Testis (tissue), 3 donors: ENCODE results near the gene CDKN1C. TPM values are rescaled to one million over a fixed set of nuclear protein-coding genes. Genes with fewer than 3 reads are reported as not detected.

ENCODE experiments used
- DNase-seq: peaks from one replicate; pipeline ENCODE4 v3.0.0-alpha.2; 2019
- H3K27ac ChIP-seq, 2 donors: fragments of 200-600 bp; sonication (generic); one replicate each; pipeline ENCODE4 v1.5.1; 2019
- H3K27me3 ChIP-seq: fragments of 200-600 bp; sonication (generic); one replicate; pipeline ENCODE4 v1.5.1; 2019
- H3K36me3 ChIP-seq: fragments of 200-600 bp; sonication (generic); one replicate; pipeline ENCODE4 v1.5.1; 2017; ENCODE audit warnings: low read depth; ENCODE audit errors: missing control alignments
- H3K4me1 ChIP-seq: fragments of 200-600 bp; sonication (generic); one replicate; pipeline ENCODE4 v1.5.1; 2019
- H3K4me3 ChIP-seq, 2 donors: fragments of 200-600 bp; sonication (generic); one replicate each; pipeline ENCODE4 v1.5.1; 2017 to 2019
- H3K9me3 ChIP-seq: fragments of 200-600 bp; sonication (generic); one replicate; pipeline ENCODE4 v1.5.1; 2017
- CTCF ChIP-seq, 3 experiments: fragments of 450-650 bp in 2 of 3; fragments of 200-600 bp in 1 of 3; sonication (generic) in 1 of 3; IDR thresholded peaks; one replicate each; pipeline ENCODE4 v1.5.1; 2016 to 2019; ENCODE audit warnings: antibody characterized with exemption in 3 of 3, mild to moderate bottlenecking in 2 of 3, moderate library complexity in 1 of 3
- POLR2A ChIP-seq: fragments of 450-650 bp; IDR thresholded peaks from one replicate; pipeline ENCODE4 v1.6.1; 2017; ENCODE audit warnings: antibody characterized with exemption, mild to moderate bottlenecking, moderate library complexity
- WGBS, 2 donors: methylation state at CpG; one replicate each; pipeline ENCODE4 v1.1.5; 2018; 5-methylcytosine and 5-hydroxymethylcytosine counted together
- intact Hi-C: fragments of 100-400 bp; cut with DNase I; formaldehyde crosslinking; loops from one replicate; pipeline ENCODE4 v1.15.1; 2023; ENCODE audit warnings: low total_unique reads
- polyA plus RNA-seq: library from polyadenylated mRNA; stranded (reverse); fragments of 350-450 nt; fragmentation: Illumina TruSeq; extraction: RNeasy Lipid Tissue Mini Kit (QIAGEN cat#74804); gene quantifications from one replicate; pipeline ENCODE4 v1.2.3, GENCODE V29; 2014; ENCODE audit warnings: low read depth, low replicate concordance; ENCODE audit not compliant: insufficient read depth
- total RNA-seq, 2 donors: library from RNA; depleted of rRNA; stranded (reverse); fragments of >200 nt; gene quantifications; one replicate each; pipeline ENCODE4 v1.2.3, GENCODE V29; 2016

CDKN1C gene
- total and polyA plus RNA-seq, 3 donors from 2014 or later = 15.2 to 34.9 (median 24.3) TPM

DNA sequence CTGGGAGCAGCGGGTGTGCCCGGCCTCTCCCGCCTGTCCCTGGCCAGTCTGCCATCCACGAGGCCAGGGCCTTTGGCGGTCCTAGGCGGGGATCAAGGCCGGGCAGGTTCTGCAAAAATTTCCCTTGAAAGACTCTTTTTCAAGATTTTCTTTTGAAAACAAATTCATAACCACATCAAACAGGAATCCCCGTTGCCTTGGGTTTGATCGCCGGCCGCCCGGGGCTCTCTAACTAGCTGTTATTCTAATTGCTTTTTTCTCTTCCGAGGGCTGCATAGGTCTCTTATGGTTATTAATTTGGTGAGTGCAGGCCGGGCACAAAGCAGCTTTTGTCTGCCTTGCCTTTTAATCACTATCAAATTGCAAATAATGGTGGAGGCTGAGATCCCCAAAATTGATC, 42.0 kb downstream of the CDKN1C start:
- no peaks in the 10 kb centered on the region for H3K27me3 ChIP-seq
- 92% methylated on average over 14 of the region's 14 CpGs for WGBS, 2 donors
- no peaks in the 10 kb centered on the region for H3K36me3 ChIP-seq
- no peak for DNase-seq
- H3K9me3 ChIP-seq = no peaks in the 10 kb centered on the region
- H3K4me3 ChIP-seq = no peak overlapping the region
- intact Hi-C loops = no loop called here
- no peak overlapping the region for H3K27ac ChIP-seq
- TF ChIP-seq CTCF (IDR thresholded peaks at IDR 0.05) (no peak), POLR2A (no peak)
- H3K4me1 ChIP-seq = no peaks in the 10 kb centered on the region

DNA sequence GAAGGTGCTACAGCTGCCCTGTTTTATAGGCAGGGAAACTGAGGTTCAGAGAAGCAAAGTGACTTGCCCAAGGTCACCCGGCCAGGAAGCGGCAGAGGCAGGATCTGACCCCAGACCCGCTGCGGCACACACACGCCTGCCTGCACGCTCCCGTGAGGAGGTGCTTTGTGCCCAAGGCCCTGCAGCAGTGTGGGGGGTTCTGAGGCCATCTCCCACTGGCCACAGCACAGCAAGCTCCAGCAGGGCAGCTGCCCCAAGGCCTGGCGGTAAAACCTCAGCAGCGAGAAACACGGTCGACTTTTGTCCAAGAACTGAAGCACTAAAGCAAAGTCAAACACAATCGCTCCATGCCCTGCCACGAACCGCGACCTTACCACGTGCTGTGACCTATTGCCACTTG, 42.7 kb downstream of the CDKN1C start:
- Histone ChIP-seq H3K4me1 (no peaks in the 10 kb centered on the region), H3K36me3 (no peaks in the 10 kb centered on the region), H3K27ac (no peak overlapping the region), H3K9me3 (no peaks in the 10 kb centered on the region), H3K27me3 (no peaks in the 10 kb centered on the region), H3K4me3 (no peak overlapping the region)
- TF ChIP-seq CTCF (IDR thresholded peaks at IDR 0.05) (no peak), POLR2A (no peak)
- intact Hi-C loops = no loop called here
- DNase-seq = no peak
- WGBS, 2 donors = 94 to 96% methylated on average over 16 of the region's 16 CpGs

DNA sequence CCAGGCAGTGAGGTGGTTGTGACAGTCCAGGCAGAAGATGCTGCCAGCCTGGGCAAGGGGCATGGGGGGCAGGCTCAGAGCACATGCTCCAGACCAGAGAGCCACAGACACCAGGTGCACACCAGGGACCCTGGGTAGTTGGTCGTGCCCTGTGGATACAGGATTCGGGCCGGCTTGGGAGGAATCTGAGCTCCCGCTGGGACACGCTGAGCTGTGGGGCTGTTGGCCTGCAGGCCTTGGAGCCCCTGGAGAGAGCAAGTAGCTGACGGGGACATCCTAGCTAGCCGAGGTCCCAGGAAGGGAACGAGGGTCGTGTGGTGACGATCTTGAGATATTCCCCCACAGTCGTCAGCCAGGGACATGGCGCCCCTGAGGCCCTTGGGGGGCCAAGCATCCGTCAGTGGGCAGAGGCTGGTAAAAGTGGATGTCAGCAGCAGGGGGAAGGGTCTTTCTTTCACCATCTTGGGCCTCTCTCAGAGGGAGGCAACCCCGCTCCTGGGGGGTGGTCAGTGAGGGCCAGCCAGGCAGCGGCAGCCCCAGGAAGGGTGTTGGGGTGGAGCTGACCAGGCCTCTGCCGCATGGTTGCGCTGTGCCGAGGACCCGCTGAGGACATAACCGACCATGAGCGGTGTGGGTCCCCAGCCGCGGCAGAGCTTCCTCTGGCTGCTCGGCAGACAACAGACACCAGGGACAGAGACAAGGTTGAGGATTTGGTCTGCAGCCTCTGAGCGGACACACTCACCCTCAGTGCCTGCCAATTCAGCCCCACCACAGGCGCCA, 44.0 kb downstream of the CDKN1C start:
- Histone ChIP-seq H3K36me3 (no peaks in the 10 kb centered on the region), H3K4me3 (no peak overlapping the region), H3K9me3 (no peaks in the 10 kb centered on the region), H3K27me3 (no peaks in the 10 kb centered on the region), H3K27ac (no peak overlapping the region), H3K4me1 (peaks cover 3% of the 10 kb centered on the region)
- intact Hi-C loops = no loop called here
- no peak for DNase-seq
- TF ChIP-seq CTCF (IDR thresholded peaks at IDR 0.05) (no peak), POLR2A (no peak)
- WGBS, 2 donors = 91 to 94% methylated on average over 11 to 26 of the region's 26 CpGs

- 85 to 88% methylated on average over 20 to 23 of the region's 23 CpGs for WGBS, 2 donors
- no peak overlapping the region for H3K4me3 ChIP-seq
- no peak overlapping the region for H3K27ac ChIP-seq
- no peaks in the 10 kb centered on the region for H3K27me3 ChIP-seq
- TF ChIP-seq CTCF (IDR thresholded peaks at IDR 0.05) (no peak), POLR2A (no peak)
- no peaks in the 10 kb centered on the region for H3K9me3 ChIP-seq
- intact Hi-C loops = no loop called here
- no peaks in the 10 kb centered on the region for H3K36me3 ChIP-seq
- no peak for DNase-seq
- H3K4me1 ChIP-seq = peaks cover 3% of the 10 kb centered on the region
Observed at GRCh38 chr11:2839395-2839943, 46.1 kb downstream of the CDKN1C start.
